Heart left ventricle (tissue), 16 donors: ENCODE data around the gene ZFAND5. TPM values are rescaled to one million over a fixed set of nuclear protein-coding genes. Genes with fewer than 3 reads are reported as not detected.

ENCODE experiments used
- ATAC-seq, 4 donors: fragments of 200-7000 bp; cut with Tn5 transposase; one replicate each; pipeline ENCODE4 v1.9.1; 2020 to 2022; ENCODE audit warnings: moderate library complexity in 4 of 4, mild to moderate bottlenecking in 3 of 4, moderate number of reproducible peaks in 1 of 4
- DNase-seq, 5 donors: peaks; one replicate each; pipeline ENCODE4 v3.0.0-alpha.2; 2020
- H3K27ac ChIP-seq, 12 donors: fragments of 200-600 bp; sonication (generic) in 4 of 12; one replicate each; pipeline versions ENCODE4 v1.5.0 to v1.8.0; 2016 to 2022; ENCODE audit warnings: mild to moderate bottlenecking in 2 of 12
- H3K27me3 ChIP-seq, 9 donors: fragments of 200-600 bp; sonication (generic) in 2 of 9; one replicate each; pipeline versions ENCODE4 v1.5.1 to v1.8.0; 2016 to 2022; ENCODE audit warnings: mild to moderate bottlenecking in 3 of 9
- H3K36me3 ChIP-seq, 9 donors: fragments of 200-600 bp; sonication (generic) in 2 of 9; one replicate each; pipeline versions ENCODE4 v1.5.0 to v1.8.0; 2018 to 2022; ENCODE audit warnings: mild to moderate bottlenecking in 2 of 9
- H3K4me1 ChIP-seq, 12 donors: fragments of 200-600 bp; sonication (generic) in 4 of 12; one replicate each; pipeline versions ENCODE4 v1.5.0 to v1.8.0; 2016 to 2022; ENCODE audit warnings: mild to moderate bottlenecking in 3 of 12
- H3K4me3 ChIP-seq, 12 donors: fragments of 200-600 bp; sonication (generic) in 4 of 12; one replicate each; pipeline versions ENCODE4 v1.5.0 to v1.8.0; 2017 to 2022; ENCODE audit warnings: mild to moderate bottlenecking in 9 of 12, moderate library complexity in 4 of 12
- H3K9me3 ChIP-seq, 12 donors: fragments of 200-600 bp; sonication (generic) in 4 of 12; one replicate each; pipeline versions ENCODE4 v1.5.0 to v1.8.0; 2016 to 2022; ENCODE audit warnings: mild to moderate bottlenecking in 1 of 12
- CTCF ChIP-seq, 12 donors: fragments of 200-600 bp; sonication (generic) in 4 of 12; IDR thresholded peaks; one replicate each; pipeline versions ENCODE4 v1.5.0 to v1.8.0; 2018 to 2022; ENCODE audit warnings: antibody characterized with exemption in 12 of 12, mild to moderate bottlenecking in 5 of 12
- POLR2A ChIP-seq, 2 donors: fragments of 450-650 bp; IDR thresholded peaks; one replicate each; pipeline ENCODE4 v1.6.1; 2017; ENCODE audit warnings: antibody characterized with exemption in 2 of 2, mild to moderate bottlenecking in 2 of 2, moderate library complexity in 2 of 2
- WGBS, 4 donors: extraction: QIAGEN DNeasy Blood & Tissue Kit in 2 of 4; methylation state at CpG; one replicate each; pipeline versions ENCODE4 v1.1.5 to v1.1.7; 2013 to 2018; 5-methylcytosine and 5-hydroxymethylcytosine counted together
- intact Hi-C, 10 donors: fragments of 100-400 bp; cut with DNase I; formaldehyde crosslinking; loops; one replicate each; pipeline versions ENCODE4 v1.11.1 to v1.14.2; 2022
- polyA plus RNA-seq, 2 donors: library from polyadenylated mRNA; stranded (reverse); fragments of 200-250 nt; gene quantifications; one replicate each; pipeline ENCODE4 v1.2.3, GENCODE V29; 2013
- total RNA-seq, 9 donors: library from RNA; depleted of rRNA in 2 of 9; stranded (reverse); fragments of >200 nt in 2 of 9; fragmentation: NEBNext Ultra II Directional in 3 of 9; extraction: Animal tissue kit (Norgen Biotek cat#: 25700) in 3 of 9; gene quantifications; one replicate each; pipeline versions ENCODE4 v1.1.0 to v1.2.4, GENCODE V29; 2016 to 2023
- donor health status: ischemic (EF 13 %, LVEDD 7.1; RV severe dilation, severe dysfunction).
- donor health status: healthy with polysubstance abuse.
- donor health status: DM: no; HTN: yes; CAD: no.
- donor health status: DM: no; HTN: no; CAD: no.
- donor health status: ischemic (EF 25% LVEDD 6.9; RV normal size, moderate dysfunction).
- donor health status: ischemic (EF 25% LVEDD 5.7; RV mildly dilated, moderate dysfunction).
- donor health status: healthy.
- donor health status: DM: yes; HTN: yes; CAD: no.
- donor health status: ischemic (EF 35%, LVEDD 5.7; RV mildly dilated, moderate dysfunction).
- donor health status: nonischemic (EF 11% LVEDD 7.7; RV severe dilation, severe dysfunction).
- donor health status: DM: yes; HTN: yes; CAD: no.
- donor health status: PGD.
- donor health status: ischemic (EF 29% LVEDD 5.4; RV normal size, mild dysfunction).
- donor health status: nonischemic (EF 23%, LVEDD 6.1; RV moderate dilation, normal function).

ZFAND5 gene
- total and polyA plus RNA-seq, 11 donors: 99.1 to 275 (median 157) TPM

GRCh38 chr9:72363908-72364678 lies 915 bp downstream of the ZFAND5 start:
- Histone ChIP-seq H3K27ac (peak overlapping the region; percentile 99 to 100 (median 100)), H3K27me3 (no peaks in the 10 kb centered on the region), H3K4me1 (peaks cover 4 to 52% (median 31%) of the 10 kb centered on the region in 12 donors), H3K4me3 (peak overlapping the region; percentile 86 to 96 (median 92)), H3K9me3 (no peaks in the 10 kb centered on the region), H3K36me3 (peaks cover 0 to 24% (median 17%) of the 10 kb centered on the region in 9 donors)
- intact Hi-C loops: loop anchor here in 7 of 10 donors (2.0 to 10.0 kb wide), 11 partner anchors 57 to 1949 kb away; partner anchors contain the start of genes KLF9 (in 2 of the 7), ABHD17B (in 1 of the 7), ANXA1 (in 1 of the 7) and C9orf85 (in 1 of the 7)
- peak; percentile 82 to 87 (median 86) for DNase-seq
- 0 to 1% (median 0%) methylated on average over 23 to 73 of the region's 73 CpGs for WGBS, 4 donors
- ATAC-seq: peak in 3 of 4 donors; percentile 36 to 55 (median 50)
- TF ChIP-seq POLR2A (IDR thresholded peaks at IDR 0.05): no peak
- no peak for TF ChIP-seq CTCF (IDR thresholded peaks at IDR 0.05)

GRCh38 chr9:72363236-72363635 lies 1.8 kb downstream of the ZFAND5 start:
- H3K27me3 ChIP-seq: no peaks in the 10 kb centered on the region
- ATAC-seq (no peak), DNase-seq (no peak)
- TF ChIP-seq POLR2A (IDR thresholded peaks at IDR 0.05) (no peak), CTCF (IDR thresholded peaks at IDR 0.05) (no peak)
- H3K4me1 ChIP-seq: peaks cover 4 to 60% (median 39%) of the 10 kb centered on the region in 12 donors
- intact Hi-C loops: loop anchor here in 7 of 10 donors (2.0 to 10.0 kb wide), 11 partner anchors 56 to 1948 kb away; partner anchors contain the start of genes KLF9 (in 2 of the 7), ABHD17B (in 1 of the 7), ANXA1 (in 1 of the 7) and C9orf85 (in 1 of the 7)
- WGBS, 4 donors: 1 to 7% (median 3%) methylated on average over 2 of the region's 2 CpGs
- H3K9me3 ChIP-seq: no peaks in the 10 kb centered on the region
- peak overlapping the region; percentile 99 to 100 (median 100) for H3K27ac ChIP-seq
- peak overlapping the region; percentile 86 to 96 (median 92) for H3K4me3 ChIP-seq
- peaks cover 0 to 33% (median 26%) of the 10 kb centered on the region in 9 donors for H3K36me3 ChIP-seq

GRCh38 chr9:72362680-72363139 lies 2.3 kb downstream of the ZFAND5 start:
- H3K36me3 ChIP-seq: peaks cover 0 to 38% (median 31%) of the 10 kb centered on the region in 9 donors
- peaks cover 9 to 66% (median 44%) of the 10 kb centered on the region in 12 donors for H3K4me1 ChIP-seq
- H3K4me3 ChIP-seq: peak overlapping the region; percentile 86 to 96 (median 92)
- peak in 1 of 12 donors; percentile 4 for TF ChIP-seq CTCF (IDR thresholded peaks at IDR 0.05)
- TF ChIP-seq POLR2A (IDR thresholded peaks at IDR 0.05): peak in 1 of 2 donors; percentile 30
- no peaks in the 10 kb centered on the region for H3K9me3 ChIP-seq
- intact Hi-C loops: loop anchor here in 7 of 10 donors (2.0 to 10.0 kb wide), 11 partner anchors 55 to 1948 kb away; partner anchors contain the start of genes KLF9 (in 2 of the 7), ABHD17B (in 1 of the 7), ANXA1 (in 1 of the 7) and C9orf85 (in 1 of the 7)
- ATAC-seq: peak; percentile 46 to 67 (median 56)
- peak overlapping the region; percentile 99 to 100 (median 100) for H3K27ac ChIP-seq
- peak in 4 of 5 donors; percentile 72 to 85 (median 78) for DNase-seq
- WGBS, 4 donors: 0 to 3% (median 2%) methylated on average over 2 of the region's 2 CpGs
- H3K27me3 ChIP-seq: no peaks in the 10 kb centered on the region
